GM12875 (cell line): Measurements from ENCODE around the gene HSP90B1.

Source experiments
- H3K4me3 ChIP-seq: one replicate; pipeline ENCODE4 v1.5.1; 2011; ENCODE audit warnings: low read depth, low read length, control low read depth
- TF ChIP-seq, protein P1 (sequence below): IDR thresholded peaks from 2 replicates; pipeline ENCODE4 v1.5.1; 2011; ENCODE audit warnings: low read depth, mild to moderate bottlenecking, control low read depth, inconsistent platforms, low read length, moderate library complexity, borderline replicate concordance; ENCODE audit not compliant: insufficient read depth

HSP90B1 gene

DNA sequence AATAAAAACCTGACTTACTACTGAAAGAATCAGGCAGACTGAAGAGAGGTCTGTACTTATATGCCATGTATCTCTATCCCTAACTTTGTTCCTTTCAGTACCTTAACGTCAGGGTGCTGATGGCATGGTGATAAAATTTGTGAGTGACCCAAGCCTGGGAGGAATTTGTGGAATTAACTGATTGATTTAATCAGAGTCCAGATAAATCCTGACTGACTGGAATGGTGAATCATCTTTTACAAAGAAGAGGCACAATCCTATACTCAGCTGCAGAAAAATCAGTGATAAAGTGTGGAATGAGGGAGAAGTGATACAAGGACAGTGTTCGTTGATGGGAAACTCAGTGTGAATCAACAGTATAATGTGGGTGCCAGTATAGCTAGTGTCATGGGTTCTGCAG lies 39.2 kb downstream of the HSP90B1 start:
- H3K4me3 ChIP-seq: no peak overlapping the region
- TF ChIP-seq, protein P1, sequence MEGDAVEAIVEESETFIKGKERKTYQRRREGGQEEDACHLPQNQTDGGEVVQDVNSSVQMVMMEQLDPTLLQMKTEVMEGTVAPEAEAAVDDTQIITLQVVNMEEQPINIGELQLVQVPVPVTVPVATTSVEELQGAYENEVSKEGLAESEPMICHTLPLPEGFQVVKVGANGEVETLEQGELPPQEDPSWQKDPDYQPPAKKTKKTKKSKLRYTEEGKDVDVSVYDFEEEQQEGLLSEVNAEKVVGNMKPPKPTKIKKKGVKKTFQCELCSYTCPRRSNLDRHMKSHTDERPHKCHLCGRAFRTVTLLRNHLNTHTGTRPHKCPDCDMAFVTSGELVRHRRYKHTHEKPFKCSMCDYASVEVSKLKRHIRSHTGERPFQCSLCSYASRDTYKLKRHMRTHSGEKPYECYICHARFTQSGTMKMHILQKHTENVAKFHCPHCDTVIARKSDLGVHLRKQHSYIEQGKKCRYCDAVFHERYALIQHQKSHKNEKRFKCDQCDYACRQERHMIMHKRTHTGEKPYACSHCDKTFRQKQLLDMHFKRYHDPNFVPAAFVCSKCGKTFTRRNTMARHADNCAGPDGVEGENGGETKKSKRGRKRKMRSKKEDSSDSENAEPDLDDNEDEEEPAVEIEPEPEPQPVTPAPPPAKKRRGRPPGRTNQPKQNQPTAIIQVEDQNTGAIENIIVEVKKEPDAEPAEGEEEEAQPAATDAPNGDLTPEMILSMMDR: no peak

DNA sequence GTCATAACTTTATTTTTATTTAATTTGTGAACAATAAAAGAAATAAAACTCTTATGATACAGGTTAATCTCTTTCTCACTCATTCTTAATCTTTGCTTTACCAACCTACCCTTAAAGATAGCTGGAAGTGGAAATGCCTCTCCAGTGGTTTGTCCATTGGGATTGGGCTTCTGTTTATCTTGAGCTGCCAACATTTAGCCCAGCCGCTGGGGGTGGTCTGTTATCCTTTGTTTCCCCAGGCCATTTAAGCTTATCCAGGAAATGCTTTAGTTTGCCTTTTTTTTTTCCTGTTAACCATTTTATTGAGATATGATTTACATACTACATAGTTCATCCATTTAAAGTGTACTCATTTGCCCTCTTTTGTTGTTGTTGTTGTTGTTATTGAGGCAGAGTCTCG lies 43.7 kb downstream of the HSP90B1 start:
- TF ChIP-seq, protein P1: no peak

DNA sequence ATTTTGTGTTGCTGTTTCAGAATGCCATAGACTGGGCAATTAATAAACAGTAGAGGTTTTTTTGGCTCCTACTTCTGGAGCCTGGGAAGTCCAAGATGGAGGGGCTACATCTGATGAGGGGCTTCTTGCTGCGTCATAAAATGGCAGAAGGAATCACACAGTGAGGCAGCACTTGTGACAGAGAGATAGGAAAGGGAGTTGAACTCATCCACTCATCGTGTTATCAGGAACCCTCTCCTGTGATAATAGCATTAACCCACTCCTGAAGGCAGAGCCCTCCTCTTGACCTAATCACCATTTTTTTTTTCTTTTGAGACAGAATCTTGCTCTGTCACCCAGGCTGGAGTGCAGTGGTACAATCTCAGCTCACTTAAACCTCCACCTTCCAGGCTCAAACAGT lies 45.2 kb downstream of the HSP90B1 start:
- TF ChIP-seq, protein P1: no peak
- no peak overlapping the region for H3K4me3 ChIP-seq

More for the DNA sequence above, 43.7 kb downstream of the HSP90B1 start:
- H3K4me3 ChIP-seq: no peak overlapping the region

DNA sequence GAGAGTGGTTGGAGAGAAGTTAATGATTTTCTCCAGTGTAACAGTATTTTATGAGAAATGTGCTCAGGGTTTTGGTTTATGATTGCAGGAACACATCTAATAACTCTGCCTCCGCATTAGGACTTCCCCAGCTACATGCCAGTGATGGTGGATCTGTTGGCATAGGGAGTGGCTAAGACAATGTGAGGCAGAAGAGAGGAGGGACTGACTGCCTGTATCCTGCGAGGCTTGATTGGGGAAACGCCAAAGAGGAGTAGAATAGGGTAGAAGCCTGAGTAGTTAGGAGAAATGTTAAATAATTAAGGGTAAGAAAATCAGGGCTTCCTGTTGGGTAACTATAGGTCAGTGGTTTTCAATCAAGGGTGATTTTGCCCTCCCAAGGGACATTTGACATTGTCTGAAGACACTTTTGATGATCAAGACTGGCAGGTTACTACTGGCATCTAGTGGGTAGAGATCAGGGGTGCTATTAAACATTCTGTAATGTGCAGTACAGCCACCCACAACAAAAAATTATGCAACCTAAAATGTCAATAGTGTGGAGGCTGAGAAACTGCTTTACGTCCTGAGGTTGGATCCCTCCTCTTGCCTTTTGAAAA lies 48.3 kb downstream of the HSP90B1 start:
- TF ChIP-seq, protein P1: no peak
- no peak overlapping the region for H3K4me3 ChIP-seq

DNA sequence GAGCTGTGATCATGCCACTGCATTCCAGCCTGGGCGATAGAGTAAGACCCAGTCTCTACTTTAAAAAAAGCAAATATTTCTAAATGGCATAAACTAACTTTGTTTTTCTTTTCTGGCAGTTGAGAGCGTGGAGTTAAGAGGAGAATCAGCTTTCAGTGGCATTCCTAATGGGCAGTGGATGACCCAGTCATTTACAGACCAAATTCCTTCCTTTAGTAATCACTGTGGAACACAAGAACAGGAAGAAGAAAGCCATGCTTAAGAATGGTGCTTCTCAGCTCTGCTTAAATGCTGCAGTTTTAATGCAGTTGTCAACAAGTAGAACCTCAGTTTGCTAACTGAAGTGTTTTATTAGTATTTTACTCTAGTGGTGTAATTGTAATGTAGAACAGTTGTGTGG lies 56.6 kb downstream of the HSP90B1 start:
- H3K4me3 ChIP-seq: no peak overlapping the region
- TF ChIP-seq, protein P1: no peak

DNA sequence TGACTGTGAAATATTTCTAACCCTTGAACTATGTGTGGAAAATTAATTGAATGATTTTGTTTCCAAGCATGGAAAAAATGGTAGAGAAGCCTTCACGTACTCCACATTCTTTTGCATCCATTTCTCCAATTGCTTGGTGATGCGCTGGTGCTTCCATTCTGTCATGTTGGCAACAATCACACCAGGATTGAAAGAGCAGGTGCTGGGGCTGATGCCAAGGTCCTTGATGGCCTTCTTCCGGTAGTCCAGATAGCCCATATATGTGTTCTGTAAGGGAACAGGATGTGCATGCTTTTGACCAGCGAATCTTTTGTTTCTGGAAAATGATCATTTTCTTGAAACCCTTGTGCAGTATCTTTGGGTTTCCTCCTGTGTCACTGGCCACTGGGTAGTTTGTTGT lies 64.0 kb downstream of the HSP90B1 start:
- TF ChIP-seq, protein P1: no peak

DNA sequence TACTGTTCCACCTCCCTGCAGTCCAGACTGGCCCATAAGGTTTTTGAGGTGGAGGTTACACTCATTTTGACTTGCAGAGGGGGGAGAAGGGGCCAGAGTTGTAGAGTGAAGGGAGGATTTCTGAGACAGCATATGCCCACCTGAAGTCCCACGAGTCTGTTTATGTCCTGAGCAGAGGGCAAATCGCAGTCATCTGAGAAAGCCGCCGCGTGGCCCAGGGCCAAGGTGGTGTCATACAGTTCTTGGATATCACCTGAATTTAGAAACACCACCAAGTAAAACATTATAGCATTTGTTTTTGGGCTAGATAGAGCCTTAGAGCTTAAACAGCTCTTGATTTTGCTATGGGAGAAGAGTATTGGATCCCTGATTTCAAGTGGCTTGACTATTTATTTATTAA lies 66.4 kb downstream of the HSP90B1 start:
- TF ChIP-seq, protein P1: no peak
- no peak overlapping the region for H3K4me3 ChIP-seq

More for the DNA sequence above, 64.0 kb downstream of the HSP90B1 start:
- H3K4me3 ChIP-seq: no peak overlapping the region
